ENCODE measurements around the gene FUT3.
"Not testable (repeated sequence)": the region's sequence is repeated elsewhere in the genome, so short reads cannot be mapped to it uniquely, and the experiment has no call there.

The FUT3 gene

GRCh38 chr19:5844456-5845433 lies 6.5 kb downstream of the FUT3 start:
- Histone ChIP-seq H3K27me3 (ENCODE audit: insufficient read depth, low read length, poor library complexity, severe bottlenecking) (no peaks in the 10 kb centered on the region), H3K79me2 (ENCODE audit: insufficient read depth, low read length) (no peaks in the 10 kb centered on the region), H3K4me3 (ENCODE audit: low read length, poor library complexity, severe bottlenecking) (no peak overlapping the region), H3K9me3 (ENCODE audit: insufficient read depth, low read depth, low read length) (no peaks in the 10 kb centered on the region), H3K36me3 (ENCODE audit: insufficient read depth, low read length) (no peaks in the 10 kb centered on the region), H3K9ac (ENCODE audit: low read depth, low read length, poor library complexity, severe bottlenecking) (no peak overlapping the region), H3K9me2 (replicated peaks; ENCODE audit: low read depth, low read length) (no peaks in the 10 kb centered on the region), H3K4me2 (ENCODE audit: low read depth, low read length, poor library complexity, severe bottlenecking) (no peak overlapping the region), H3F3A (ENCODE audit: low read depth) (no peaks in the 10 kb centered on the region), H3K4me1 (ENCODE audit: insufficient read depth, low read length, poor library complexity, severe bottlenecking) (peaks cover 2% of the 10 kb centered on the region), H4K20me1 (ENCODE audit: insufficient read depth, low read length, poor library complexity, severe bottlenecking) (no peaks in the 10 kb centered on the region), H2AFZ (ENCODE audit: low read length) (no peak overlapping the region)
- TF ChIP-seq EZH2phosphoT487 (IDR thresholded peaks at IDR 0.05; ENCODE audit: borderline replicate concordance) (no peak), CTCF (conservative IDR thresholded peaks at IDR 0.05; ENCODE audit: low read length) (no peak)

- H3K36me3 ChIP-seq (ENCODE audit: insufficient read depth, low read length): no peaks in the 10 kb centered on the region
- no peak overlapping the region for H2AFZ ChIP-seq (ENCODE audit: low read length)
- no peak for TF ChIP-seq EZH2phosphoT487 (IDR thresholded peaks at IDR 0.05; ENCODE audit: borderline replicate concordance)
Observed at GRCh38 chr19:5843295-5843927, 7.8 kb downstream of the FUT3 start.

GRCh38 chr19:5841735-5842111 lies 9.5 kb downstream of the FUT3 start:
- H2AFZ ChIP-seq (ENCODE audit: low read length); H3K9ac ChIP-seq (ENCODE audit: low read depth, low read length, poor library complexity, severe bottlenecking); H3K27me3 ChIP-seq (ENCODE audit: insufficient read depth, low read length, poor library complexity, severe bottlenecking): not testable (repeated sequence)

More at GRCh38 chr19:5843295-5843927, 7.8 kb downstream of the FUT3 start:
- Histone ChIP-seq H3K27me3 (ENCODE audit: insufficient read depth, low read length, poor library complexity, severe bottlenecking) (no peaks in the 10 kb centered on the region), H3K9me2 (replicated peaks; ENCODE audit: low read depth, low read length) (no peaks in the 10 kb centered on the region), H3K9ac (ENCODE audit: low read depth, low read length, poor library complexity, severe bottlenecking) (no peak overlapping the region), H3K9me3 (ENCODE audit: insufficient read depth, low read depth, low read length) (no peaks in the 10 kb centered on the region), H3K4me3 (ENCODE audit: low read length, poor library complexity, severe bottlenecking) (no peak overlapping the region), H4K20me1 (ENCODE audit: insufficient read depth, low read length, poor library complexity, severe bottlenecking) (no peaks in the 10 kb centered on the region), H3K79me2 (ENCODE audit: insufficient read depth, low read length) (no peaks in the 10 kb centered on the region), H3F3A (ENCODE audit: low read depth) (no peaks in the 10 kb centered on the region), H3K4me2 (ENCODE audit: low read depth, low read length, poor library complexity, severe bottlenecking) (no peak overlapping the region), H3K4me1 (ENCODE audit: insufficient read depth, low read length, poor library complexity, severe bottlenecking) (peaks cover 13% of the 10 kb centered on the region)

More at GRCh38 chr19:5841735-5842111, 9.5 kb downstream of the FUT3 start:
- H3K9me3 ChIP-seq (ENCODE audit: insufficient read depth, low read depth, low read length); H3K36me3 ChIP-seq (ENCODE audit: insufficient read depth, low read length); H3F3A ChIP-seq (ENCODE audit: low read depth); H4K20me1 ChIP-seq (ENCODE audit: insufficient read depth, low read length, poor library complexity, severe bottlenecking); H3K9me2 ChIP-seq (replicated peaks; ENCODE audit: low read depth, low read length); H3K79me2 ChIP-seq (ENCODE audit: insufficient read depth, low read length); H3K4me2 ChIP-seq (ENCODE audit: low read depth, low read length, poor library complexity, severe bottlenecking); H3K4me3 ChIP-seq (ENCODE audit: low read length, poor library complexity, severe bottlenecking): not testable (repeated sequence)
- H3K4me1 ChIP-seq (ENCODE audit: insufficient read depth, low read length, poor library complexity, severe bottlenecking): peaks cover 13% of the 10 kb centered on the region
